ENCODE measurements around the gene C1QTNF12. TPM values are rescaled to one million over a fixed set of nuclear protein-coding genes. Genes with fewer than 3 reads are reported as not detected.

C1QTNF12 gene
- total RNA-seq, 4 donors from 2014 or later: 3.1 to 8.2 TPM; not detected in 2

GRCh38 chr1:1245817-1246576 is 525 bp downstream of the C1QTNF12 start:
- Histone ChIP-seq H3K9me3 (no peaks in the 10 kb centered on the region), H3K27me3 (peaks cover 0 to 8% of the 10 kb centered on the region in 2 donors), H3K36me3 (no peaks in the 10 kb centered on the region), H3K27ac (no peak overlapping the region), H3K4me1 (peaks cover 0 to 9% of the 10 kb centered on the region in 2 donors), H3K4me3 (no peak overlapping the region)
- TF ChIP-seq CTCF (IDR thresholded peaks at IDR 0.05) (no peak), POLR2A (IDR thresholded peaks at IDR 0.05) (no peak)
- no peak for DNase-seq
- intact Hi-C loops (cut with DNase I; ENCODE audit: low total_unique reads): no loop called here

- intact Hi-C loops (cut with DNase I; ENCODE audit: low total_unique reads): no loop called here
- peaks cover 0 to 8% of the 10 kb centered on the region in 2 donors for H3K27me3 ChIP-seq
Observed at GRCh38 chr1:1245178-1245816, 1.2 kb downstream of the C1QTNF12 start.

GRCh38 chr1:1244192-1244811 is 2.2 kb downstream of the C1QTNF12 start:
- Histone ChIP-seq H3K4me3 (no peak overlapping the region), H3K9me3 (no peaks in the 10 kb centered on the region), H3K27ac (no peak overlapping the region), H3K4me1 (peaks cover 0 to 9% of the 10 kb centered on the region in 2 donors), H3K27me3 (peaks cover 0 to 9% of the 10 kb centered on the region in 2 donors), H3K36me3 (no peaks in the 10 kb centered on the region)
- TF ChIP-seq CTCF (IDR thresholded peaks at IDR 0.05) (no peak), POLR2A (IDR thresholded peaks at IDR 0.05) (no peak)
- no peak for DNase-seq
- intact Hi-C loops (cut with DNase I; ENCODE audit: low total_unique reads): no loop called here

More at GRCh38 chr1:1245178-1245816, 1.2 kb downstream of the C1QTNF12 start:
- Histone ChIP-seq H3K9me3 (no peaks in the 10 kb centered on the region), H3K4me1 (peaks cover 0 to 9% of the 10 kb centered on the region in 2 donors), H3K27ac (no peak overlapping the region), H3K4me3 (no peak overlapping the region), H3K36me3 (no peaks in the 10 kb centered on the region)
- TF ChIP-seq CTCF (IDR thresholded peaks at IDR 0.05) (no peak), POLR2A (IDR thresholded peaks at IDR 0.05) (no peak)
- no peak for DNase-seq

- Histone ChIP-seq H3K27ac (no peak overlapping the region), H3K4me1 (peaks cover 0 to 9% of the 10 kb centered on the region in 2 donors), H3K9me3 (no peaks in the 10 kb centered on the region), H3K27me3 (peaks cover 0 to 12% of the 10 kb centered on the region in 2 donors), H3K4me3 (no peak overlapping the region), H3K36me3 (no peaks in the 10 kb centered on the region)
- TF ChIP-seq POLR2A (IDR thresholded peaks at IDR 0.05) (no peak), CTCF (IDR thresholded peaks at IDR 0.05) (no peak)
- no peak for DNase-seq
- intact Hi-C loops (cut with DNase I; ENCODE audit: low total_unique reads): no loop called here
Observed at GRCh38 chr1:1243807-1244191, 2.7 kb downstream of the C1QTNF12 start.

GRCh38 chr1:1243266-1243660 is 3.3 kb downstream of the C1QTNF12 start:
- H3K27me3 ChIP-seq: peaks cover 0 to 12% of the 10 kb centered on the region in 2 donors
- intact Hi-C loops (cut with DNase I; ENCODE audit: low total_unique reads): no loop called here

More at GRCh38 chr1:1243266-1243660, 3.3 kb downstream of the C1QTNF12 start:
- Histone ChIP-seq H3K36me3 (no peaks in the 10 kb centered on the region), H3K4me1 (peaks cover 0 to 9% of the 10 kb centered on the region in 2 donors), H3K27ac (no peak overlapping the region), H3K9me3 (no peaks in the 10 kb centered on the region), H3K4me3 (no peak overlapping the region)
- no peak for DNase-seq
- no peak for TF ChIP-seq CTCF (IDR thresholded peaks at IDR 0.05)
- no peak for TF ChIP-seq POLR2A (IDR thresholded peaks at IDR 0.05)
